K562 (cell line): ENCODE results near the gene DNAAF3. TPM values are rescaled to one million over a fixed set of nuclear protein-coding genes. Genes with fewer than 3 reads are reported as not detected.

Experiments
- BACH1 ChIP-seq: fragments of 200-800 bp; sonication (Bioruptor generic); IDR thresholded peaks from 2 replicates; pipeline ENCODE4 v1.6.1; 2016; ENCODE audit warnings: missing genetic modification characterization, missing compliant biosample characterization
- BRF1 ChIP-seq: IDR thresholded peaks from 3 replicates; pipeline ENCODE4 v1.6.1; 2011; ENCODE audit warnings: borderline replicate concordance, mild to moderate bottlenecking; ENCODE audit not compliant: insufficient read length; ENCODE audit errors: extremely low read depth
- CBFB ChIP-seq: sonication (generic); formaldehyde crosslinking; IDR thresholded peaks from 2 replicates; pipeline ENCODE4 v1.4.0; 2020; ENCODE audit warnings: mild to moderate bottlenecking, missing genetic modification reagents
- CBX2 ChIP-seq: fragments of 200-600 bp; sonication (generic); IDR thresholded peaks from one replicate; pipeline ENCODE4 v1.6.1; 2012; ENCODE audit warnings: mild to moderate bottlenecking, low read length, inconsistent platforms; ENCODE audit not compliant: insufficient read depth, poor library complexity, severe bottlenecking
- CXXC5 ChIP-seq: fragments of 250-450 bp; sonication (Bioruptor Pico); IDR thresholded peaks from 2 replicates; pipeline ENCODE4 v1.8.0; 2022; ENCODE audit warnings: inconsistent platforms, mild to moderate bottlenecking, moderate library complexity
- DACH1 ChIP-seq: fragments of 450-650 bp; IDR thresholded peaks from 2 replicates; pipeline ENCODE4 v1.6.1; 2018; ENCODE audit not compliant: partially characterized antibody
- FOXK2 ChIP-seq, 2 experiments: fragments of 450-650 bp; IDR thresholded peaks in 1 of 2; conservative IDR thresholded peaks in 1 of 2; 2 replicates each; pipeline ENCODE4 v1.6.1; 2016; ENCODE audit warnings: low read depth in 2 of 2, mild to moderate bottlenecking in 1 of 2
- HNRNPH1 ChIP-seq: fragments of 200-400 bp; formaldehyde crosslinking; optimal IDR thresholded peaks from 2 replicates; pipeline ENCODE3; 2017; ENCODE audit warnings: low read depth, mild to moderate bottlenecking, low read length, moderate library complexity
- KDM1A ChIP-seq, 2 experiments: fragments of 450-650 bp; IDR thresholded peaks; 2 replicates each; pipeline ENCODE4 v1.6.1; 2016; ENCODE audit warnings: mild to moderate bottlenecking in 2 of 2
- LARP7 ChIP-seq: fragments of 450-650 bp; IDR thresholded peaks from 2 replicates; pipeline ENCODE4 v1.6.1; 2016
- MTA1 ChIP-seq: fragments of 450-650 bp; IDR thresholded peaks from 2 replicates; pipeline ENCODE4 v1.6.1; 2017; ENCODE audit warnings: borderline replicate concordance
- NR2C2 ChIP-seq, 2 experiments: fragments of 200-800 bp in 1 of 2; sonication (Bioruptor generic) in 1 of 2; sonication (generic) in 1 of 2; formaldehyde crosslinking in 1 of 2; IDR thresholded peaks; 2 replicates each; pipeline versions ENCODE4 v1.6.1 to v1.8.0; 2016 to 2022; ENCODE audit warnings: mild to moderate bottlenecking in 1 of 2, missing compliant biosample characterization in 1 of 2, missing genetic modification characterization in 1 of 2, missing genetic modification reagents in 1 of 2
- POLR2H ChIP-seq: IDR thresholded peaks from 2 replicates; pipeline ENCODE4 v1.6.1; 2016; ENCODE audit warnings: missing genetic modification characterization, low read depth, mild to moderate bottlenecking, control low read depth, missing compliant biosample characterization, moderate library complexity
- SIX5 ChIP-seq, 2 experiments: IDR thresholded peaks; 2 replicates each; pipeline ENCODE4 v1.6.1; 2011; ENCODE audit warnings: low read length in 2 of 2, borderline replicate concordance in 1 of 2, low read depth in 1 of 2, mild to moderate bottlenecking in 1 of 2, moderate library complexity in 1 of 2; ENCODE audit not compliant: insufficient read depth in 1 of 2
- SMARCE1 ChIP-seq: fragments of 450-650 bp; IDR thresholded peaks from 2 replicates; pipeline ENCODE4 v1.7.1; 2016; ENCODE audit warnings: mild to moderate bottlenecking
- SREBF1 ChIP-seq: fragments of 150-350 bp; IDR thresholded peaks from 2 replicates; pipeline ENCODE4 v1.6.1; 2014; ENCODE audit warnings: antibody characterized with exemption, low read depth, low read length, borderline replicate concordance
- TAF9B ChIP-seq: fragments of 450-650 bp; IDR thresholded peaks from 2 replicates; pipeline ENCODE4 v1.6.1; 2018; ENCODE audit warnings: mild to moderate bottlenecking; ENCODE audit not compliant: partially characterized antibody
- ZBED1 ChIP-seq: IDR thresholded peaks from 2 replicates; pipeline ENCODE4 v1.6.1; 2014
- ZNF121 ChIP-seq: sonication (generic); formaldehyde crosslinking; conservative IDR thresholded peaks from 2 replicates; pipeline ENCODE4 v1.8.0; 2022; ENCODE audit warnings: missing genetic modification reagents
- ZNF384 ChIP-seq: IDR thresholded peaks from 2 replicates; pipeline ENCODE4 v1.6.1; 2012; ENCODE audit warnings: low read depth, low read length, improper control_type of control experiment
- polyA plus RNA-seq, 8 experiments: library from polyadenylated mRNA; depleted of rRNA in 4 of 8; stranded (reverse) in 5 of 8; unstranded in 3 of 8; fragments of >200 nt; fragmentation: Nextera tagmentation in 2 of 8; fragmentation: Illumina TruSeq in 1 of 8; extraction: Ambion mirVana in 2 of 8; extraction: Trizol in 1 of 8; gene quantifications; 2 replicates each; pipeline versions ENCODE4 v1.2.1 to v1.2.3, GENCODE V29; 2011 to 2014; ENCODE audit warnings: inconsistent platforms in 1 of 8, missing spikeins in 1 of 8
- total RNA-seq, 7 experiments: library from RNA; depleted of rRNA in 6 of 7; stranded (reverse); fragments of >200 nt in 6 of 7; fragmentation: Illumina TruSeq in 2 of 7; extraction: Trizol in 2 of 7; gene quantifications; 2 replicates each; pipeline versions ENCODE4 v1.2.1 to v1.2.3, GENCODE V29; 2011 to 2021; ENCODE audit warnings: low replicate concordance in 1 of 7
- TF ChIP-seq, protein P1 (sequence below): fragments of 250-450 bp; sonication (Bioruptor Pico); IDR thresholded peaks from 2 replicates; pipeline ENCODE4 v1.9.0; 2021; ENCODE audit warnings: mild to moderate bottlenecking, inconsistent platforms
- TF ChIP-seq, protein P2 (sequence below): fragments of 250-450 bp; sonication (Bioruptor Pico); IDR thresholded peaks from 2 replicates; pipeline ENCODE4 v1.6.1; 2021; ENCODE audit warnings: mild to moderate bottlenecking
- TF ChIP-seq, protein P3 (sequence below): sonication (generic); IDR thresholded peaks from 2 replicates; pipeline ENCODE4 v1.6.1; 2016
- TF ChIP-seq, protein P4 (sequence below): fragments of 450-650 bp; IDR thresholded peaks from 2 replicates; pipeline ENCODE4 v1.6.1; 2016; ENCODE audit warnings: borderline replicate concordance

The DNAAF3 gene
- total and polyA plus RNA-seq, 9 of the 15 experiments (the other 6 are each of a cell fraction or from before 2014, with no cell fraction given) = 21.6 to 61.5 (median 43.0) TPM

DNA sequence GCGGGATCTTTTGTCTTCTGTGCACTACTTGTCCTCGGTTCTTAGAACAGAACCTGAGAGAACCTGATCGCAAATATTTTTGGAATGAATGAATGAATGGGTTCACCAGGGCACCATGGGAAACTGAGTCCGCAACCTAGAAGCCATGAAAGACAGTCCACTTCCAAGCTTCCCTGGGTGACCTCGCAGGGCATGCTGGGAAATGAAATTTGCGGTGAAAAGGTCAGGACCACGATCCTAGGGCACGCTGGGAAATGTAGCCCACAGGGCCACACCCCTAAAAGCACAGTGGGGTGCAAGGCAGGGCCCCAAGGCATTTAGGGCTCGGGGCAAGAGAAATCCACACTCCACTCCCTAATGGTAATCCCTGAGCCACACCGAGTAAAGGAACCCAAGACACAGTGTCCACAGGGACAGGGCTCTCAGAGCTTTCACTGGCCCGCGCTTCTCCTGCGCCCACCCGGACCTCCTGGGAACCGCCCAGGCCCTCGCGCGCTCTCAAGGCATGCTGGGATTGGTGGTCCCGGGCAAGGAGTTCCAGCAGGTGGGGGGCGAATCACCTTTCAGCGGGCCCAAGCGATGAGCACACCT lies 47.9 kb downstream of the DNAAF3 start (continued):
- no peak for TF ChIP-seq ZNF121 (CRISPR knock-in tag)
- peak; percentile 15 to 18; a peak in 2 of 4 replicates for TF ChIP-seq SIX5 (IDR thresholded peaks at IDR 0.05; ENCODE audit: borderline replicate concordance in 1 of 2, insufficient read depth in 1 of 2, low read depth in 1 of 2, low read length in 2 of 2)
- no peak for TF ChIP-seq BACH1 (tag)
- TF ChIP-seq CBFB (CRISPR knock-in tag) = no peak
- TF ChIP-seq, protein P1, sequence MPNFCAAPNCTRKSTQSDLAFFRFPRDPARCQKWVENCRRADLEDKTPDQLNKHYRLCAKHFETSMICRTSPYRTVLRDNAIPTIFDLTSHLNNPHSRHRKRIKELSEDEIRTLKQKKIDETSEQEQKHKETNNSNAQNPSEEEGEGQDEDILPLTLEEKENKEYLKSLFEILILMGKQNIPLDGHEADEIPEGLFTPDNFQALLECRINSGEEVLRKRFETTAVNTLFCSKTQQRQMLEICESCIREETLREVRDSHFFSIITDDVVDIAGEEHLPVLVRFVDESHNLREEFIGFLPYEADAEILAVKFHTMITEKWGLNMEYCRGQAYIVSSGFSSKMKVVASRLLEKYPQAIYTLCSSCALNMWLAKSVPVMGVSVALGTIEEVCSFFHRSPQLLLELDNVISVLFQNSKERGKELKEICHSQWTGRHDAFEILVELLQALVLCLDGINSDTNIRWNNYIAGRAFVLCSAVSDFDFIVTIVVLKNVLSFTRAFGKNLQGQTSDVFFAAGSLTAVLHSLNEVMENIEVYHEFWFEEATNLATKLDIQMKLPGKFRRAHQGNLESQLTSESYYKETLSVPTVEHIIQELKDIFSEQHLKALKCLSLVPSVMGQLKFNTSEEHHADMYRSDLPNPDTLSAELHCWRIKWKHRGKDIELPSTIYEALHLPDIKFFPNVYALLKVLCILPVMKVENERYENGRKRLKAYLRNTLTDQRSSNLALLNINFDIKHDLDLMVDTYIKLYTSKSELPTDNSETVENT = no peak
- no peak for TF ChIP-seq FOXK2 (conservative IDR thresholded peaks at IDR 0.05 in 1 of 2, IDR thresholded peaks at IDR 0.05 in 1 of 2; ENCODE audit: low read depth in 2 of 2)
- no peak for TF ChIP-seq KDM1A (IDR thresholded peaks at IDR 0.05)
- no peak for TF ChIP-seq ZBED1
- no peak for TF ChIP-seq DACH1
- TF ChIP-seq, protein P2, sequence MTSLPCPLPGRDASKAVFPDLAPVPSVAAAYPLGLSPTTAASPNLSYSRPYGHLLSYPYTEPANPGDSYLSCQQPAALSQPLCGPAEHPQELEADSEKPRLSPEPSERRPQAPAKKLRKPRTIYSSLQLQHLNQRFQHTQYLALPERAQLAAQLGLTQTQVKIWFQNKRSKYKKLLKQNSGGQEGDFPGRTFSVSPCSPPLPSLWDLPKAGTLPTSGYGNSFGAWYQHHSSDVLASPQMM = no peak
- TF ChIP-seq, protein P3, sequence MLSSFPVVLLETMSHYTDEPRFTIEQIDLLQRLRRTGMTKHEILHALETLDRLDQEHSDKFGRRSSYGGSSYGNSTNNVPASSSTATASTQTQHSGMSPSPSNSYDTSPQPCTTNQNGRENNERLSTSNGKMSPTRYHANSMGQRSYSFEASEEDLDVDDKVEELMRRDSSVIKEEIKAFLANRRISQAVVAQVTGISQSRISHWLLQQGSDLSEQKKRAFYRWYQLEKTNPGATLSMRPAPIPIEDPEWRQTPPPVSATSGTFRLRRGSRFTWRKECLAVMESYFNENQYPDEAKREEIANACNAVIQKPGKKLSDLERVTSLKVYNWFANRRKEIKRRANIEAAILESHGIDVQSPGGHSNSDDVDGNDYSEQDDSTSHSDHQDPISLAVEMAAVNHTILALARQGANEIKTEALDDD = no peak
- TF ChIP-seq ZNF384 = no peak
- TF ChIP-seq, protein P4, sequence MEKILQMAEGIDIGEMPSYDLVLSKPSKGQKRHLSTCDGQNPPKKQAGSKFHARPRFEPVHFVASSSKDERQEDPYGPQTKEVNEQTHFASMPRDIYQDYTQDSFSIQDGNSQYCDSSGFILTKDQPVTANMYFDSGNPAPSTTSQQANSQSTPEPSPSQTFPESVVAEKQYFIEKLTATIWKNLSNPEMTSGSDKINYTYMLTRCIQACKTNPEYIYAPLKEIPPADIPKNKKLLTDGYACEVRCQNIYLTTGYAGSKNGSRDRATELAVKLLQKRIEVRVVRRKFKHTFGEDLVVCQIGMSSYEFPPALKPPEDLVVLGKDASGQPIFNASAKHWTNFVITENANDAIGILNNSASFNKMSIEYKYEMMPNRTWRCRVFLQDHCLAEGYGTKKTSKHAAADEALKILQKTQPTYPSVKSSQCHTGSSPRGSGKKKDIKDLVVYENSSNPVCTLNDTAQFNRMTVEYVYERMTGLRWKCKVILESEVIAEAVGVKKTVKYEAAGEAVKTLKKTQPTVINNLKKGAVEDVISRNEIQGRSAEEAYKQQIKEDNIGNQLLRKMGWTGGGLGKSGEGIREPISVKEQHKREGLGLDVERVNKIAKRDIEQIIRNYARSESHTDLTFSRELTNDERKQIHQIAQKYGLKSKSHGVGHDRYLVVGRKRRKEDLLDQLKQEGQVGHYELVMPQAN = no peak
- TF ChIP-seq NR2C2 (CRISPR knock-in tag; IDR thresholded peaks at IDR 0.05) = peak; percentile 77; the same call in 1 of the 2 replicates
- TF ChIP-seq NR2C2 (tag; IDR thresholded peaks at IDR 0.05) = peak; percentile 94
- no peak for TF ChIP-seq POLR2H (tag)
- TF ChIP-seq HNRNPH1 = no peak
- TF ChIP-seq TAF9B = no peak
- no peak for TF ChIP-seq SMARCE1
- TF ChIP-seq LARP7 = no peak
- no peak for TF ChIP-seq MTA1
- no peak for TF ChIP-seq BRF1
- no peak for TF ChIP-seq SREBF1
- TF ChIP-seq CBX2 = no peak
- peak; percentile 22 for TF ChIP-seq CXXC5 (CRISPR knock-in tag)
